Type B pancreatic cell (in vitro differentiated cells): Measurements from ENCODE around the gene ANXA3. TPM values are rescaled to one million over a fixed set of nuclear protein-coding genes. Genes with fewer than 3 reads are reported as not detected.
"Not testable (repeated sequence)": the region's sequence is repeated elsewhere in the genome, so short reads cannot be mapped to it uniquely, and the experiment has no call there.

Experiments
- DNase-seq: peaks from one replicate; pipeline ENCODE4 v3.0.0; 2021; ENCODE audit warnings: mixed read lengths; ENCODE audit not compliant: unreplicated experiment; ENCODE audit errors: extremely low spot score
- H3K27ac Mint-ChIP-seq: 2 replicates; pipeline ENCODE4 v1.8.0; 2021; ENCODE audit warnings: mild to moderate bottlenecking, mixed read lengths
- H3K27me3 Mint-ChIP-seq: 2 replicates; pipeline ENCODE4 v1.8.0; 2021; ENCODE audit warnings: mixed read lengths
- H3K36me3 Mint-ChIP-seq: 2 replicates; pipeline ENCODE4 v1.8.0; 2021; ENCODE audit warnings: mixed read lengths
- H3K4me1 Mint-ChIP-seq: one replicate; pipeline ENCODE4 v1.8.0; 2021; ENCODE audit warnings: mixed read lengths; ENCODE audit not compliant: unreplicated experiment
- H3K4me3 Mint-ChIP-seq: 2 replicates; pipeline ENCODE4 v1.8.0; 2021; ENCODE audit warnings: mild to moderate bottlenecking, mixed read lengths
- H3K9me3 Mint-ChIP-seq: 2 replicates; pipeline ENCODE4 v1.8.0; 2021; ENCODE audit warnings: mixed read lengths
- CTCF ChIP-seq: fragments of 200-600 bp; sonication (generic); conservative IDR thresholded peaks from 2 replicates; pipeline ENCODE4 v1.5.0; 2021; ENCODE audit warnings: antibody characterized with exemption, mild to moderate bottlenecking
- long read RNA-seq: library from polyadenylated mRNA; unstranded; transcript quantifications from one replicate; pipeline ENCODE4 v2.0.0, GENCODE V29; 2020
- total RNA-seq: library from RNA; stranded (reverse); gene quantifications from 2 replicates; pipeline ENCODE4 v1.2.1, GENCODE V29; 2021; ENCODE audit warnings: low replicate concordance

The ANXA3 gene, protein sequence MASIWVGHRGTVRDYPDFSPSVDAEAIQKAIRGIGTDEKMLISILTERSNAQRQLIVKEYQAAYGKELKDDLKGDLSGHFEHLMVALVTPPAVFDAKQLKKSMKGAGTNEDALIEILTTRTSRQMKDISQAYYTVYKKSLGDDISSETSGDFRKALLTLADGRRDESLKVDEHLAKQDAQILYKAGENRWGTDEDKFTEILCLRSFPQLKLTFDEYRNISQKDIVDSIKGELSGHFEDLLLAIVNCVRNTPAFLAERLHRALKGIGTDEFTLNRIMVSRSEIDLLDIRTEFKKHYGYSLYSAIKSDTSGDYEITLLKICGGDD
- total RNA-seq, result 56.6 and 135 TPM in 2 replicates
- long read RNA-seq, transcript ANXA3-201 (13 exons, 1,657 nt), result major isoform, 749 of 884 reads
- long read RNA-seq, partial matches to known transcripts, result 38 of 884 reads
- long read RNA-seq, other reads (novel, unspliced or antisense), result 87 of 884 reads

DNA sequence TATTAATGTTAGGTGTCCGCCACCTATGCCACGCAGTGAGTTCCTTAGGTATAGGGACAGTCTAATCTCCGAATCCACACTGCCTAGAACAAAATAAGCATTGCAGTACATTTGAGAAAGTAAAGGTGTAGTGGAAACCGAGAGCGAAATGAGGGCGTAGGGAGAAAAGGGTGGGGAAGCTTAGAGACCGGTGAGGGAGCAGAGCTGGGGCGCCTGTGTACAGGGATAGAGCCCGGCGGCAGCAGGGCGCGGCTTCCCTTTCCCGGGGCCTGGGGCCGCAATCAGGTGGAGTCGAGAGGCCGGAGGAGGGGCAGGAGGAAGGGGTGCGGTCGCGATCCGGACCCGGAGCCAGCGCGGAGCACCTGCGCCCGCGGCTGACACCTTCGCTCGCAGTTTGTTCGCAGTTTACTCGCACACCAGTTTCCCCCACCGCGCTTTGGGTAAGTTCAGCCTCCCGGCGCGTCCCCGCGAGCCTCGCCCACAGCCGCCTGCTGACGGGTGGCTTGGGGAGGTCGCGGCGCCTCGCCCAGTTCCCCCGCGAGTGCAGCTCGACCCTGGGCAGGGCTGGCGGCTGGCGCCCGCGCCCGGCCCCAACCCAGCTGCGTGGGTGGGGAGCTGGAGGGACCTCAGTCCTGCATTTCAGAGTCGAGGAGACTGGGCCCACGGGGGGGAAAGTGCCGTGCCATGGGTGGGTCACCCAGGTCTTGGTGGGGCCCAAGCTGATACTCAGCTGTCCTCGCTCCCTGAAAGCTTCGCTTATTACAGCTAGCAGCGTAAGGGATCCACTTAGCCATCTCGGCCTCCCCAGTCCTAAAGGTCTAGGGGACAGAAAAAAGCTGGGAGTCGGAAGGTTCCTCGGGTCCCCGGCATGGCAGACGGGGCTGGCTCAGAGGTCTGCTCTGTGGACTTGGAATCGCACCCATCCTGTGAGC, at the start of gene ANXA3:
ANXA3 (plus strand) TSS at position 351 of the 932 bp plus-strand sequence. CDS start 2,704 bp downstream, outside the sequence.
- peaks cover 22% of the 10 kb centered on the region for H3K4me1 Mint-ChIP-seq
- H3K9me3 Mint-ChIP-seq, result no peaks in the 10 kb centered on the region
- peak; percentile 15 for TF ChIP-seq CTCF
- H3K27me3 Mint-ChIP-seq, result peaks cover 16% of the 10 kb centered on the region
- H3K4me3 Mint-ChIP-seq, result peak within 1 kb of the TSS; percentile 96
- peak within 1 kb of the TSS; percentile 100 for H3K27ac Mint-ChIP-seq
- peaks cover 3% of the 10 kb centered on the region for H3K36me3 Mint-ChIP-seq
- DNase-seq, result peak; percentile 76

DNA sequence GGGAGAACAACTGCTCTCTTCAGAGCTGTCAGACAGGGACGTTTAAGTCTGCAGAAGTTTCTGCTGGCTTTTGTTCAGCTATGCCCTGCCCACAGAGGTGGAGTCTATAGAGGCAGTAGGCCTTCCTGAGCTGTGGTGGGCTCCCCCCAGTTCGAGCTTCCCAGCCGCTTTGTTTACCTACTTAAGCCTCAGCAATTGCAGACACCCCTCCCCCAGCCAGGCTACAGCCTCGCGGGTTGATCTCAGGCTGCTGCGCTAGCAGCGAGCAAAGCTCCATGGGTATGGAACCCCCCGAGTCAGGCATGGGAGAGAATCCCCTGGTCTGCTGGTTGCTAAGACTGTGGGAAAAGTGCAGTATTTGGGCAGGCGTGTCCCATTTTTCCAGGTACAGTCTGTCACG, 45.3 kb upstream of the ANXA3 start:
- not testable (repeated sequence) for H3K9me3 Mint-ChIP-seq, H3K4me3 Mint-ChIP-seq, H3K4me1 Mint-ChIP-seq, H3K27ac Mint-ChIP-seq, DNase-seq, H3K27me3 Mint-ChIP-seq
- peaks cover 32% of the 10 kb centered on the region for H3K36me3 Mint-ChIP-seq

DNA sequence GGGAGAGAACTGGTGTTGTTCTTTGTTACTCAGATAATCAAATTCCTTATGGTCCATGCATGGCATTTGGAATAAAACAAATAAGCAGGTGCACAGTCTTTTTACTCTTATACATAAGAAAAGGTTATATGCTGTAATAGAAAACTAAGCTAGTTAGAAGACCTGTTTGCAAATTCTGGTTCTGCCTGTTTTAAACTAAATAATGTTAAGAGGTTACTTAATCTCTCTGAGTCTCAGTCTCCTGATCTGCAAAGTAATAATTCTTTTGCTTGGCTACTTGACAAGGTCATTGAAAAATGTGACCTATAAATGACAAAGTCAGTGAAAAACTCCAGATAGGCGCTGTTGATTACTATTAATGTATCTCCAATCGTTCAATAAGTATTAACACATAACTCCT, 42.5 kb upstream of the ANXA3 start:
- Mint-ChIP-seq H3K9me3 (peaks cover 3% of the 10 kb centered on the region), H3K36me3 (peaks cover 17% of the 10 kb centered on the region), H3K27ac (no peak overlapping the region), H3K27me3 (no peaks in the 10 kb centered on the region), H3K4me1 (no peaks in the 10 kb centered on the region), H3K4me3 (no peak overlapping the region)
- no peak for DNase-seq
- TF ChIP-seq CTCF, result no peak

DNA sequence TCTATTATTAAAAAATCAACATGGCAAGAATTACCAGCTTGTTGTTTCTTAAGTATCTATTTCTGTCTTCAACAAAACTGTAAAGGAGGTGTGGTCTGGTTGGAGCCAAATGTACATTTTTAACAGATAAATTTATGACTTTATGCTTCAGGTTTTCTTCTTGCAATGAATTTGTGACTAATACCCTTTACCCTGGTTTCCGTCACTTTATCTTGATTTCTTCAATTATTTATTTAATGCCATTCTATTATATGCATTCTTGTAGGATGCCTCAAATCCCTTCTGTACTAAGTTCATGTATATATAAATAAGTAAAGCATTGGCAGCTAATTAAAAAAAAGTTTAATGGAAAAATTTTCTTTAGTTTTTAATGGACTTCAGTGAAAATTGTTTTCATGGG, 41.5 kb upstream of the ANXA3 start:
- H3K4me3 Mint-ChIP-seq, result no peak overlapping the region
- H3K36me3 Mint-ChIP-seq, result peaks cover 17% of the 10 kb centered on the region
- no peak for TF ChIP-seq CTCF
- DNase-seq, result no peak
- H3K27ac Mint-ChIP-seq, result no peak overlapping the region
- no peaks in the 10 kb centered on the region for H3K4me1 Mint-ChIP-seq
- H3K27me3 Mint-ChIP-seq, result no peaks in the 10 kb centered on the region
- H3K9me3 Mint-ChIP-seq, result peaks cover 3% of the 10 kb centered on the region

- H3K36me3 Mint-ChIP-seq, result peaks cover 17% of the 10 kb centered on the region
- H3K9me3 Mint-ChIP-seq, result peaks cover 3% of the 10 kb centered on the region
- no peak overlapping the region for H3K4me3 Mint-ChIP-seq
- no peak for TF ChIP-seq CTCF
- no peak overlapping the region for H3K27ac Mint-ChIP-seq
- H3K27me3 Mint-ChIP-seq, result no peaks in the 10 kb centered on the region
- no peaks in the 10 kb centered on the region for H3K4me1 Mint-ChIP-seq
- no peak for DNase-seq
These were observed 40.9 kb upstream of the ANXA3 start for GRCh38 chr4:78510681-78511080.
